ENCODE measurements around the gene TCF23. TPM values are rescaled to one million over a fixed set of nuclear protein-coding genes. Genes with fewer than 3 reads are reported as not detected.

Gene TCF23
- total RNA-seq, 1 donor from 2014 or later, result not detected

GRCh38 chr2:27160191-27160590, 11.4 kb downstream of the TCF23 start:
- H3K27me3 Mint-ChIP-seq (ENCODE audit: low read depth), result no peaks in the 10 kb centered on the region

GRCh38 chr2:27162151-27163121, 13.6 kb downstream of the TCF23 start:
- Mint-ChIP-seq H3K4me3 (no peak overlapping the region), H3K27ac (ENCODE audit: unreplicated experiment) (no peak overlapping the region), H3K36me3 (ENCODE audit: low read depth) (no peaks in the 10 kb centered on the region), H3K9me3 (no peaks in the 10 kb centered on the region), H3K27me3 (ENCODE audit: low read depth) (peaks cover 3% of the 10 kb centered on the region), H3K4me1 (no peaks in the 10 kb centered on the region)
- DNase-seq (ENCODE audit: low read depth, low spot score), result no peak
- TF ChIP-seq CTCF (conservative IDR thresholded peaks at IDR 0.05), result no peak

More at GRCh38 chr2:27160191-27160590, 11.4 kb downstream of the TCF23 start:
- H3K27ac Mint-ChIP-seq (ENCODE audit: unreplicated experiment), result no peak overlapping the region
- H3K4me3 Mint-ChIP-seq, result no peak overlapping the region
- TF ChIP-seq CTCF (conservative IDR thresholded peaks at IDR 0.05), result no peak
- H3K36me3 Mint-ChIP-seq (ENCODE audit: low read depth), result no peaks in the 10 kb centered on the region
- no peaks in the 10 kb centered on the region for H3K9me3 Mint-ChIP-seq
- H3K4me1 Mint-ChIP-seq, result no peaks in the 10 kb centered on the region
- no peak for DNase-seq (ENCODE audit: low read depth, low spot score)

- Mint-ChIP-seq H3K4me1 (no peaks in the 10 kb centered on the region), H3K4me3 (no peak overlapping the region), H3K9me3 (no peaks in the 10 kb centered on the region), H3K27ac (ENCODE audit: unreplicated experiment) (no peak overlapping the region), H3K36me3 (ENCODE audit: low read depth) (no peaks in the 10 kb centered on the region), H3K27me3 (ENCODE audit: low read depth) (peaks cover 12% of the 10 kb centered on the region)
- no peak for DNase-seq (ENCODE audit: low read depth, low spot score)
- TF ChIP-seq CTCF (conservative IDR thresholded peaks at IDR 0.05), result no peak
Measured at GRCh38 chr2:27164960-27165763, 16.4 kb downstream of the TCF23 start.

GRCh38 chr2:27170581-27171337, 22.0 kb downstream of the TCF23 start:
- Mint-ChIP-seq H3K9me3 (no peaks in the 10 kb centered on the region), H3K27ac (ENCODE audit: unreplicated experiment) (no peak overlapping the region), H3K27me3 (ENCODE audit: low read depth) (peaks cover 21% of the 10 kb centered on the region), H3K4me1 (no peaks in the 10 kb centered on the region), H3K4me3 (no peak overlapping the region), H3K36me3 (ENCODE audit: low read depth) (no peaks in the 10 kb centered on the region)
- no peak for DNase-seq (ENCODE audit: low read depth, low spot score)
- no peak for TF ChIP-seq CTCF (conservative IDR thresholded peaks at IDR 0.05)

GRCh38 chr2:27171351-27171848, 22.6 kb downstream of the TCF23 start:
- Mint-ChIP-seq H3K4me1 (no peaks in the 10 kb centered on the region), H3K27me3 (ENCODE audit: low read depth) (peaks cover 23% of the 10 kb centered on the region), H3K36me3 (ENCODE audit: low read depth) (no peaks in the 10 kb centered on the region), H3K9me3 (no peaks in the 10 kb centered on the region), H3K4me3 (no peak overlapping the region), H3K27ac (ENCODE audit: unreplicated experiment) (no peak overlapping the region)
- TF ChIP-seq CTCF (conservative IDR thresholded peaks at IDR 0.05), result no peak
- DNase-seq (ENCODE audit: low read depth, low spot score), result no peak

Data from neural crest cell (in vitro differentiated cells).